Measurements from ENCODE around the gene HMSD.

HMSD gene

DNA sequence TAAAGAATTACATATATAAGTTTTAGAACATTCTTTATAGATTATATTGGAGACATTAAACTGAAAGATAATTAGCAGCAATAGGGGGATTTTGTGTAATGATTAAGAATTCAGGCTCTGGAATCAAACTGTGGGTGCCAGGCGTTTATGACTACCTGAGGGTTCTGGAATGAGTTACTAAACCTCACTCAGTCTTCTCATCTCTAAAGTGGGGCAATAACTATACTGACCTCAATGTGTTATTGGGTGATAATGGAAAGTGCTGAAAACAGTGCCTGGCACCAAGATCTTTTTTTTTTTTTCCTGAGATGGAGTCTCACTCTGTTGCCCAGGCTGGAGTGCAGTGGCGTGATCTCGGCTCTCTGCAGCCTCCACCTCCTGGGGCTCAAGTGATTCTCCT, 27.9 kb downstream of the HMSD start:
- Histone ChIP-seq H3K4me3 (ENCODE audit: low read length) (no peak overlapping the region), H3K27ac (ENCODE audit: low read length) (no peak overlapping the region), H3K9me3 (ENCODE audit: control insufficient read depth, low read depth, low read length) (no peaks in the 10 kb centered on the region), H3K9ac (ENCODE audit: low read length) (no peak overlapping the region), H3K36me3 (ENCODE audit: control insufficient read depth, low read depth, low read length) (no peaks in the 10 kb centered on the region), H3K27me3 (ENCODE audit: control insufficient read depth, insufficient read depth, low read length) (peaks cover 61% of the 10 kb centered on the region), H3K4me1 (ENCODE audit: control insufficient read depth, low read depth, low read length) (peaks cover 5% of the 10 kb centered on the region)

DNA sequence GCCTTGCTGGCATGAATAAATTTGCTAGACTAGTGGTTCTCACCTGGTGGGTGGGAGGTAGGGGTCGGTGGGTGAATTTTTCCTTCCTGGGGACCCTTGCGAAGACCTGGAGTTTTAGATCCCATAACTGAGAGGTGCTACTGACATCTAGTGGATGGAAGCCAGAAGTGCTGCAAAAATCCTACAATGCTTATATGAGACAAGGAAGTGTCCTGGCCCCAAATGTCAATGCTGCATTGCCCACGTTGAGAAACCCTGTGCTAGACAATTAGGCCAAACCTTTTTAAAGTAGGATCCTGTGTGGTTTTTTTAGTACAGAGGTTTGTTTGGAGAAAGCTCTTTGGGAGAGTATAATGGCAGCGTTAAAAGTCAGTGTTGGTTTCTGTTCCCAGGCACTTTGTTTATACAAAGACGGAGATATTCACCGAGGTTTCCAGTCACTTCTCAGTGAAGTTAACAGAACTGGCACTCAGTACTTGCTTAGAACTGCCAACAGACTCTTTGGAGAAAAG, 30.4 kb downstream of the HMSD start:
- H3K36me3 ChIP-seq (ENCODE audit: control insufficient read depth, low read depth, low read length), result no peaks in the 10 kb centered on the region
- H3K9ac ChIP-seq (ENCODE audit: low read length), result no peak overlapping the region
- no peaks in the 10 kb centered on the region for H3K9me3 ChIP-seq (ENCODE audit: control insufficient read depth, low read depth, low read length)
- H3K4me3 ChIP-seq (ENCODE audit: low read length), result no peak overlapping the region
- no peak overlapping the region for H3K27ac ChIP-seq (ENCODE audit: low read length)
- H3K4me1 ChIP-seq (ENCODE audit: control insufficient read depth, low read depth, low read length), result peaks cover 5% of the 10 kb centered on the region
- H3K27me3 ChIP-seq (ENCODE audit: control insufficient read depth, insufficient read depth, low read length), result peaks cover 49% of the 10 kb centered on the region

DNA sequence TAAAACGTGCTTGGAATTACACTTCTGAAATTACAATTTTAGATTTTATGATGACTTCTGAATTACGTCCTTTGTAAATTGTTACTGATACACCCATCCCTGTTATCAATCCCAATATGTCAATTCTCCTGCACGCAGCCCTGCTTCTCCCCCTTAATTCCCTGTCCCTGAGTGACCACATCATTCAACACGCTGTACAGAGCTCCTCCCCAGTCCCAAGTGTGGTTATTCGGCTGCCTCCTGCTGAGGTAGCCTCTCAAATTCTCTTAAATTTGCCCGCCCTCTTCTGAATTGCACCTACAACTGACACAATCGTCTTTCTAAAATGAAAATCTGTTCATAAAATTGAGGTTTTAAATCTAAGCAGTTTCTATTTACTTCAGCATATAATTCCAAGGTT, 30.9 kb downstream of the HMSD start:
- H3K4me1 ChIP-seq (ENCODE audit: control insufficient read depth, low read depth, low read length), result peaks cover 5% of the 10 kb centered on the region

DNA sequence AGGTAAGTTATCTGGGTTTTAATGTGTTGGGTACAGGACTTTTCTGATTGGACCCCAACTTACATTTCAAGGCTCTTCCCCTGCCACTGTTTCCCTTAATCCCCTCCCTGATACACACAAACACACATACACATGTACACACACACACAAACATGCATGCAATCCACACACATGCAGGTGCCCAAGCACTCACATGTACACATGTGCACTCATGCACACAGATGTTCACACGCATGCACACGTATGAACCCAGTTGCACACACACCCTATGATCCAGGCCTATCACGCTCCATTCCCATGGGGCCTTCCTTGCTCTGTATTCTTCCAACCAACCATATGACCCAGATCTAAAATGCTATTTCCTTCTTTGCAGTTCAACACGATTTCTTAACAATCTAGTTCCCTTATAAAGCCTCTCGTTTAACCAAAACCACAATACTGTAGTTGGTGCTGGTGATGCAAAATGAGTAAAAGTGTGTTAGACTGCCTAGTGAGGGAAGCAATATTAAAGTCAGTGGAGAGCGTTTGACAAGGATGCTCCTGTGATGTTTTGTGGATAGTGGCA, 31.9 kb downstream of the HMSD start:
- Histone ChIP-seq H3K4me1 (ENCODE audit: control insufficient read depth, low read depth, low read length) (peaks cover 5% of the 10 kb centered on the region), H3K9me3 (ENCODE audit: control insufficient read depth, low read depth, low read length) (no peaks in the 10 kb centered on the region), H3K36me3 (ENCODE audit: control insufficient read depth, low read depth, low read length) (no peaks in the 10 kb centered on the region), H3K27me3 (ENCODE audit: control insufficient read depth, insufficient read depth, low read length) (peaks cover 34% of the 10 kb centered on the region), H3K4me3 (ENCODE audit: low read length) (no peak overlapping the region), H3K9ac (ENCODE audit: low read length) (no peak overlapping the region), H3K27ac (ENCODE audit: low read length) (no peak overlapping the region)

More for the DNA sequence above, 30.9 kb downstream of the HMSD start:
- H3K27ac ChIP-seq (ENCODE audit: low read length), result no peak overlapping the region
- H3K9ac ChIP-seq (ENCODE audit: low read length), result no peak overlapping the region
- H3K27me3 ChIP-seq (ENCODE audit: control insufficient read depth, insufficient read depth, low read length), result peaks cover 43% of the 10 kb centered on the region
- no peaks in the 10 kb centered on the region for H3K9me3 ChIP-seq (ENCODE audit: control insufficient read depth, low read depth, low read length)
- H3K4me3 ChIP-seq (ENCODE audit: low read length), result no peak overlapping the region
- no peaks in the 10 kb centered on the region for H3K36me3 ChIP-seq (ENCODE audit: control insufficient read depth, low read depth, low read length)

DNA sequence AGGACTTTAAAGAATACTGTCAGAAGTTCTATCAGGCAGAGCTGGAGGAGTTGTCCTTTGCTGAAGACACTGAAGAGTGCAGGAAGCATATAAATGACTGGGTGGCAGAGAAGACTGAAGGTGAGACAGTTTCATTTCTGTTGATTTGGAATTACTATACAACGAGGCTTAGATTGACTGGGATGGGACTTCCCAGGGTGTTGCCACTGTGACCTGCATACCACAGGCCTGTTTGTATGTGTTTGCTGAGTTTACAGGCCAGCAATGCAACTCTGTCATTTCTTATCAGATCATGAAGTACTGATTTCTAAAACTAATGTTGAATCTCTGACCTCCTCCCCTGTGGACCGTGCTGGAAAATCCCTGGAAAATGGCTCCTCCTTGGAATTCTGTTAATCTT, 32.6 kb downstream of the HMSD start:
- Histone ChIP-seq H3K36me3 (ENCODE audit: control insufficient read depth, low read depth, low read length) (no peaks in the 10 kb centered on the region), H3K27ac (ENCODE audit: low read length) (no peak overlapping the region), H3K4me3 (ENCODE audit: low read length) (no peak overlapping the region), H3K27me3 (ENCODE audit: control insufficient read depth, insufficient read depth, low read length) (peaks cover 26% of the 10 kb centered on the region), H3K9ac (ENCODE audit: low read length) (no peak overlapping the region), H3K9me3 (ENCODE audit: control insufficient read depth, low read depth, low read length) (no peaks in the 10 kb centered on the region), H3K4me1 (ENCODE audit: control insufficient read depth, low read depth, low read length) (peaks cover 5% of the 10 kb centered on the region)

DNA sequence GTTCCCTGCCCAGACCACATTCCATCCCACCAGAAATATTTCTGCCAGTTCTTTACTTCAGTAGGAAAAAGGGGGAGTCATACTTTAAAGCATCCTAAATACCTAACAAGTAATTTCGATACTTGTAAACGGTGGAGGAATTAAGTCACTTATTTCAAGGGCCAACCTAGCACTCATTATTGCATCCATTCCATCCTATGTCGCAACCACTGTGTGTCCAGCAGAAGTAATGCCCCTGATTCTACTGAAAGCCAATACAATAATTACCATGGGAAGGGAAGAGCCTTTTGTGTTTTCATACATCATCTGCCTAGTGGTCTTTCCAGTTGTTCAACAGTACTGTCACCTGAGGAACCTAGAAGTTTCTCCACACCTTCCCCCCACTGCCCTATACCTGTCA, 33.3 kb downstream of the HMSD start:
- Histone ChIP-seq H3K4me1 (ENCODE audit: control insufficient read depth, low read depth, low read length) (peaks cover 5% of the 10 kb centered on the region), H3K4me3 (ENCODE audit: low read length) (no peak overlapping the region), H3K27me3 (ENCODE audit: control insufficient read depth, insufficient read depth, low read length) (peaks cover 20% of the 10 kb centered on the region), H3K9ac (ENCODE audit: low read length) (no peak overlapping the region), H3K27ac (ENCODE audit: low read length) (no peak overlapping the region), H3K36me3 (ENCODE audit: control insufficient read depth, low read depth, low read length) (no peaks in the 10 kb centered on the region), H3K9me3 (ENCODE audit: control insufficient read depth, low read depth, low read length) (no peaks in the 10 kb centered on the region)

DNA sequence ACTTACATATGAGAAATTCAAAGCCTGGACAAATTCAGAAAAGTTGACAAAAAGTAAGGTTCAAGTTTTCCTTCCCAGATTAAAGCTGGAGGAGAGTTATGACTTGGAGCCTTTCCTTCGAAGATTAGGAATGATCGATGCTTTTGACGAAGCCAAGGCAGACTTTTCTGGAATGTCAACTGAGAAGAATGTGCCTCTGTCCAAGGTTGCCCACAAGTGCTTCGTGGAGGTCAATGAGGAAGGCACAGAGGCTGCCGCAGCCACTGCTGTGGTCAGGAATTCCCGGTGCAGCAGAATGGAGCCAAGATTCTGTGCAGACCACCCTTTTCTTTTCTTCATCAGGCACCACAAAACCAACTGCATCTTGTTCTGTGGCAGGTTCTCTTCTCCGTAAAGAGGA, 37.8 kb downstream of the HMSD start:
- Histone ChIP-seq H3K4me3 (ENCODE audit: low read length) (no peak overlapping the region), H3K36me3 (ENCODE audit: control insufficient read depth, low read depth, low read length) (no peaks in the 10 kb centered on the region), H3K4me1 (ENCODE audit: control insufficient read depth, low read depth, low read length) (no peaks in the 10 kb centered on the region), H3K9ac (ENCODE audit: low read length) (no peak overlapping the region), H3K27ac (ENCODE audit: low read length) (no peak overlapping the region), H3K27me3 (ENCODE audit: control insufficient read depth, insufficient read depth, low read length) (no peaks in the 10 kb centered on the region), H3K9me3 (ENCODE audit: control insufficient read depth, low read depth, low read length) (no peaks in the 10 kb centered on the region)

DNA sequence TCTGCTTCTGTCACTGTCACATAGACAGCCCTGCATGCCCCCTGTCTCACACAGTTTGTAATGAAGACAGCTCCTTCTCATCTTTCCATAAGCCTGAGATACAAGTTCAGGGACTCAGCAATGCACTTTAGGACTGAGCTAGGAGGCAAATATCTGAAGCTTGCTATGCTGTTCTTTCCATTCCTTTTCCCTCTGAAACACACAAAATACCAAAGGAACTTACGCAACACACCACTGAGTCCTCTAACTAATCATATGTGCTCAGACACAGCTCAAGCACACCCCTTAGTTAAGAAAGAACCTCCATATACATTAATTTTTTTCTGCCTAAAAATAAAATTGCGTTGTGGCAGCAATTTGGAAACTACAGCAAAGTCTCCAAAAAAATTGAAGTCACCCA, 38.6 kb downstream of the HMSD start:
- Histone ChIP-seq H3K27ac (ENCODE audit: low read length) (no peak overlapping the region), H3K36me3 (ENCODE audit: control insufficient read depth, low read depth, low read length) (no peaks in the 10 kb centered on the region), H3K9ac (ENCODE audit: low read length) (no peak overlapping the region), H3K4me1 (ENCODE audit: control insufficient read depth, low read depth, low read length) (no peaks in the 10 kb centered on the region), H3K27me3 (ENCODE audit: control insufficient read depth, insufficient read depth, low read length) (no peaks in the 10 kb centered on the region), H3K9me3 (ENCODE audit: control insufficient read depth, low read depth, low read length) (no peaks in the 10 kb centered on the region), H3K4me3 (ENCODE audit: low read length) (no peak overlapping the region)

DNA sequence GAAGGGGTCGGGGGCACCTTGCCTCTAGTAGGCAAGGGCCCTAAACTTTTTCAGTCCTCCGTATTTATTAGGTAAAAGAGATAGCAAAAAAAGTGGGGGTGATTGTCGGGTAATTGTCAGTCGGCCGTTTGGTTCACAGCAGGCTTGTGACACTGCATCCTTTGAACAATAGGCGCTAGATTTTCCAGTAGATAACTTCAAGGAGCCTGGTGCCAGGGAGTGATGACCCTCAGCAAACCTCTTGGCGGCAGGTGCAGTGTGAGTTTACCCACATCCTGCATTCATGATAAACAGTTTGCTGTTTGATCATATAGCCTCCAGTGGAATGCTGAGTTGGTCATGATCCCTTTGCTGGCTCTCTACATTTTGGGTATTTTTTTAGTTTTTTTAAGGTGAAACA, 43.6 kb downstream of the HMSD start:
- H3K4me3 ChIP-seq (ENCODE audit: low read length), result no peak overlapping the region

DNA sequence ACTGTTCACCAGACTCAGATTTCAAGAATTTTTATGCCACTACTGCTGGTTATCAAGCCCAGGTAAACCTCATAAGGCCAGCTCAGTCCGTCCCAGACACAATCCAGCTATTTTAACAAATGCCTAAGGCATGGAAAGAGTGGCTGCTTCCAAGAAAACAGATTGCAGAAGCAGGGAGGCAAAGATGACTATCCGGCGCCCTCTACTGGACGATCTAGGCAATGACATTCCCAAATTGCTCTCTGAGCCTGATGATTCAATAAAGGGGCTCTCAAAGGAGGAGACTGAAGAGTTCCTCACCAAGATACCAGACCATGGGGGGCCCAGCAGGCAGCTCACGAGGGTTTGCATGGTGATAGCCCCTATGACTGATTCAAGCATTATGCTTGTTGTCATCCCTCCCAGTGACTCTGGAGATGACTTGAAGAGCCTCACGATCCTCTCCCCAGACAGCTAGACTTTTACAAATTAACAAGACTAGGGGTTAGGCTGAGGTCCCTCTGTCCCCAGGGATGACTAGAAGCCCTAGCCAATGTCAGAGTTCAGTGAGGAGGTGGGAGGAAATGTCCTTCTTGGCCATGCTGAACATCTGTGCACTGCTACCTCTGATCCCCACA, 45.8 kb downstream of the HMSD start:
- Histone ChIP-seq H3K9ac (ENCODE audit: low read length) (no peak overlapping the region), H3K36me3 (ENCODE audit: control insufficient read depth, low read depth, low read length) (no peaks in the 10 kb centered on the region), H3K9me3 (ENCODE audit: control insufficient read depth, low read depth, low read length) (no peaks in the 10 kb centered on the region), H3K27me3 (ENCODE audit: control insufficient read depth, insufficient read depth, low read length) (no peaks in the 10 kb centered on the region), H3K4me1 (ENCODE audit: control insufficient read depth, low read depth, low read length) (no peaks in the 10 kb centered on the region), H3K4me3 (ENCODE audit: low read length) (no peak overlapping the region), H3K27ac (ENCODE audit: low read length) (no peak overlapping the region)

More for the DNA sequence above, 43.6 kb downstream of the HMSD start:
- Histone ChIP-seq H3K9ac (ENCODE audit: low read length) (no peak overlapping the region), H3K27ac (ENCODE audit: low read length) (no peak overlapping the region), H3K9me3 (ENCODE audit: control insufficient read depth, low read depth, low read length) (no peaks in the 10 kb centered on the region), H3K36me3 (ENCODE audit: control insufficient read depth, low read depth, low read length) (no peaks in the 10 kb centered on the region), H3K27me3 (ENCODE audit: control insufficient read depth, insufficient read depth, low read length) (no peaks in the 10 kb centered on the region), H3K4me1 (ENCODE audit: control insufficient read depth, low read depth, low read length) (no peaks in the 10 kb centered on the region)

DNA sequence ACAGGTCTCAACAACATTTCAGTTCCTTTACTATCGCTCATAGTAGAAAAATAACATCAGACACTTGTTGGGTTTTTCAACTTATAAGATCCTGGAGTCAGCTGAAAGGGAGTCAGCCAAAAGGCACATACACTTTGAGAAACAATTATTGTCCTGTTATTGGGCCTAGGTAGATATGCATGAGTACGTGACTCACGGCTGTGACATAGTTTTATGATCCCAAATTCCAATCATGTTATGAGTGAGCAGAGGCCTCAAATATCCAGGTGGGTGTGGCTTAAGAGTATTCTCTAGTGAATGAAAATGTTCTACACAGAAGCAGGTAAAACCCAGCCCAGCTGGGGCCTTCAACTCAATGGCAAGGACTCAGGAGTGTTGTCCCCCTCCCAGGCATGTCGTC, 47.9 kb downstream of the HMSD start:
- Histone ChIP-seq H3K9ac (ENCODE audit: low read length) (no peak overlapping the region), H3K27ac (ENCODE audit: low read length) (no peak overlapping the region), H3K27me3 (ENCODE audit: control insufficient read depth, insufficient read depth, low read length) (no peaks in the 10 kb centered on the region), H3K9me3 (ENCODE audit: control insufficient read depth, low read depth, low read length) (no peaks in the 10 kb centered on the region), H3K36me3 (ENCODE audit: control insufficient read depth, low read depth, low read length) (no peaks in the 10 kb centered on the region), H3K4me3 (ENCODE audit: low read length) (no peak overlapping the region), H3K4me1 (ENCODE audit: control insufficient read depth, low read depth, low read length) (no peaks in the 10 kb centered on the region)

DNA sequence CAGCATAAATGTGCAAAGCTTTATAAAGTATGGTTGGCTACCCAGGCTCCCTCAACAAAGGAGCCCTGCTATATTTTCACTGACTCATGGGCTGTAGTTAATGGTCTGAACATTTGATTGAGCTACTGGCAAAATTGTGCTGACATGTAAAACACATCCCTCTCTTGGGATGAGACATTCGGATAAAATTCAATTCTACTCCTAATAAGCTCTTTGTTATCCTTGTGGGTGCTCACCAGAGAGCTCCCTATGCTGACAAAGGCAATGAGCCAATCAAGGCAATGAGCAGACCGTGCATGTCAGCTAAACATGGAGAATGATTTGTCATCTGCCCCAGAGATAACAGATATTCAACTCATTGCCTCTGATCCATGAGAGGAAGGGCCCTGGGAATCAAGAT, 48.5 kb downstream of the HMSD start:
- no peaks in the 10 kb centered on the region for H3K27me3 ChIP-seq (ENCODE audit: control insufficient read depth, insufficient read depth, low read length)
- no peak overlapping the region for H3K27ac ChIP-seq (ENCODE audit: low read length)
- no peak overlapping the region for H3K4me3 ChIP-seq (ENCODE audit: low read length)
- no peaks in the 10 kb centered on the region for H3K4me1 ChIP-seq (ENCODE audit: control insufficient read depth, low read depth, low read length)
- no peaks in the 10 kb centered on the region for H3K36me3 ChIP-seq (ENCODE audit: control insufficient read depth, low read depth, low read length)
- no peaks in the 10 kb centered on the region for H3K9me3 ChIP-seq (ENCODE audit: control insufficient read depth, low read depth, low read length)
- H3K9ac ChIP-seq (ENCODE audit: low read length), result no peak overlapping the region
